GM21515 (cell line): Measurements from ENCODE around the gene CHKB.
"Not testable (repeated sequence)": the region's sequence is repeated elsewhere in the genome, so short reads cannot be mapped to it uniquely, and the experiment has no call there.

ENCODE experiments used
- ATAC-seq: cut with Tn5 transposase; IDR thresholded peaks from one replicate; pipeline ENCODE4 v1.9.1; 2021; ENCODE audit not compliant: unreplicated experiment

CHKB gene, protein sequence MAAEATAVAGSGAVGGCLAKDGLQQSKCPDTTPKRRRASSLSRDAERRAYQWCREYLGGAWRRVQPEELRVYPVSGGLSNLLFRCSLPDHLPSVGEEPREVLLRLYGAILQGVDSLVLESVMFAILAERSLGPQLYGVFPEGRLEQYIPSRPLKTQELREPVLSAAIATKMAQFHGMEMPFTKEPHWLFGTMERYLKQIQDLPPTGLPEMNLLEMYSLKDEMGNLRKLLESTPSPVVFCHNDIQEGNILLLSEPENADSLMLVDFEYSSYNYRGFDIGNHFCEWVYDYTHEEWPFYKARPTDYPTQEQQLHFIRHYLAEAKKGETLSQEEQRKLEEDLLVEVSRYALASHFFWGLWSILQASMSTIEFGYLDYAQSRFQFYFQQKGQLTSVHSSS

DNA sequence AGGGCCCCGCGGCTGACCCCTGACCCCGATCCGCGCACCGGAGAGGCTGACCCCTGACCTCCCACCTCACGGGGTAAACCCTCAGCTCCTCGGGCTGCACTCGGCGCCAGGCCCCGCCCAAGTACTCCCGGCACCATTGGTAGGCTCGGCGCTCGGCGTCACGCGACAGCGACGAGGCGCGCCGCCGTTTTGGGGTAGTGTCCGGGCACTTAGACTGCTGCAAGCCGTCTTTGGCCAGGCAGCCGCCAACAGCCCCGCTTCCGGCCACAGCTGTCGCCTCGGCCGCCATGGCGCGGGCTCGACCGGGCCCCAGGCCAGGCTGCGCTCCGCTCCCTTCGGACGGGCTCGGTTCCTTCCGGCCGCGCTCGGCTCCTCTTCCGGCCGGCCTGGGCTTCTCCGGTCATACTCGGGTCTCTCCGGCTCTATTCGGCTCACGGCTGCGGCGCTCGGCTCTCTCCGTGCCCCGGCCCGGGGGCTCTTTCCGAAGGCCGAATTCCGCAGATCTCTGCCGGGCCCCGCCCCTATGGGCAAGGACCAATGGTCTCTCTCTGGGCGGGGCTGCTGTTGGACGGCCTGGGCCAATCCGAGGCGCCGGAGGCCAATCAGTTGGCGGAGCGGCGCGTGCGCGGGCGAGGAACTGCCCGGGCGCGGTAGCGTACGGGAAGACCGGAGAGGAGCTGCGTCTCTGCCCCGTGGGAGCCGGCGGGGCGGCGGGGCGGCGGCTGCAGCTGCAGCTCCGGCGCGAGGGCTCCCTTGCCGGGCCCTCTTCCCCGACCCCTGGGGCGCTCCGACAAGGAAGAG is at the start of gene CHKB:
Gene CHKB, minus strand, starts transcription at position 357 of the 801 bp plus-strand sequence. Its CDS starts 68 bp downstream, at position 289.
- ATAC-seq = peak; percentile 88

DNA sequence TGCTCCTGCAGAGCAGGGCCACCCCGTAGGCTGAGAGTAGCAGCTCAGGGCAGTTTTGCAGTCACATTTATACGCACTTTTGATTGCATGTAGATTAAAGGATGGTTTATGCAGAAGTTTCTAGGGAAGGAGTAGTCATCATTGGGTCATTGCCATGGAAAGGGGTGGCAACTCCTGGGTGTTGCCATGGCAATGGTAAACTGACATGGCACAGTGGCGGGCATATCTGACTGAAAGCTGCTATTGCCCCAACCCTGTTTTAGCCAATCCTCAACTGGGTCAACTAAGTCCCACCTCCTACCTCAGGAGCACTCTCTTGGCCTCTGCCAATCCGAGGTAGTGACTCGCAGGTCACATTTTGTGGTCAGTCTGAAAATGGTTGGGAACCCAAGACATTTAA is 47.7 kb upstream of the CHKB start:
- ATAC-seq = no peak

DNA sequence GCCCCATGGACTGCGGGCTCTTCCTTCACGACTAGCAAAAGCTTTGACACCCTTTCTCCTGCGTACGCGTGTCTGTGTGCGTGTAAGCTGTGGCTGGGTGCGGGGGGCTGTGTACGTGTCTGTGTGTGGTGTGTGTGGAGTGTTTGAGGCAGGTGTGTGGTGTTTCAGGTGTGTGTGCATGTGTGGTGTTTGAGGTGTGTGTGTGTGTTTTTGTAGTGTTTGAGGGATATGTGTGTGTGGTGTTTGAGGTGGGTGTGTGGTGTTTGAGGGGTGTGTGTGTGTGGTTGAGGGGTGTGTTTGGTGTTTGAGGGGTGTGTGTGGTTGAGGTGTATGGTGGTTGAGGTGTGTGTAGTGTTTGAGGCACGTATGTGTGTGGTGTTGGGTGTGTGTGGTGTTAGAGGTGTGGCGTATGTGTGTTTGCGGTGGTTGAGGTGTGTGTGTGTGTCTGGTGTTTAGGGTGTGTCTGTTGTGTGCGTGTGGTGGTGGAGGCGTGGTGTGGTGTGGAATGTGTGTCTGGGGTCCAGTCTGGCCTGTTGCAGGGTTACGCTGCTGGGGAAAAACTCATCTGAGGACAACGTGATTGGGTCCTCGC is 46.0 kb upstream of the CHKB start:
- ATAC-seq = no peak

DNA sequence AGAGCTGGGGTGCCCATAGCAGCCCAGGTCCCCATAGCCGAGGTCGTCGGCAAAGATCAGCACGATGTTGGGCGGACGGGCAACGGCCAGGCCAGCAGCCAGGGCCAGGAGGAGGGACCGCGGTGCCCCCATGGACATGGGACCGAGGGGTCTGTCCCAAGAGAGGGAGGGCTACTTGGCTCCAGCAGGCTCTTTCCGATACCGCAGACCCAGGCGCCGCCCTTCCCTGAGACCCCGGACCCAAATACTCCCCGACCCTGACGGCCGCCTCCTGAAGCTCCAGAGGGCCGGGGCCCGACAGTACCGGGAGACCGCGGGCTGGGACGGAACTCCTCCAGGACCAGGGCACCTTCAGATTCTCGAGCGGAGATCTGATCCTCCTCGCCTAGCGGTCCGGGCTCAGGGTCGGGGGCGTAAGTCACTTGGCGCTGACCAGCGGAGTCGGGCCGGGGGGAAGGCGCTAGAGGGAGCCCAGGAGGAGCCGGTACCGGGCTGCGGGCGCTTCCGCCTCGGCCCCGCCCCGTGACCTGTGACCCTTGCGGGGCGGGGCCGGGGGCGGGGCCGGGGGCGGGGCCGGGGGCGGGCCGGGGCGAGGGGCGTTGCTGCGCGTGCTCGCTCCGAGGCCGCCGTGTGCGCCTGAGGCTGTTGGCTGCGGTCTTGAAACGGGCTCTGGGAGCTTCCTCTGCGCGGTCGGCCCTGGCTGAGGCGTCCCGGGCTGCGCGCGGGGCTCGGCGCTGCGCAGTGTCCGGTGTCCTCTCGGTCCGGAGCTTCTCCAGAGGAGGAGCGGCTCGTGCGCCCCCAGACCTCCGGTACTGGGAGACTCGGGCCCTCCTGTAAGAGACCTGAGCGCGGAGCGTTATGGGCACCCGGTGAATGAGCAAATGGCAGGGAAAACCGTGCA is 45.2 kb upstream of the CHKB start, which contains the start of gene ARSA:
Gene ARSA, minus strand, starts transcription at position 511 of the 901 bp plus-strand sequence. Its CDS starts 373 bp downstream, at position 138.
- ATAC-seq = peak; percentile 69

DNA sequence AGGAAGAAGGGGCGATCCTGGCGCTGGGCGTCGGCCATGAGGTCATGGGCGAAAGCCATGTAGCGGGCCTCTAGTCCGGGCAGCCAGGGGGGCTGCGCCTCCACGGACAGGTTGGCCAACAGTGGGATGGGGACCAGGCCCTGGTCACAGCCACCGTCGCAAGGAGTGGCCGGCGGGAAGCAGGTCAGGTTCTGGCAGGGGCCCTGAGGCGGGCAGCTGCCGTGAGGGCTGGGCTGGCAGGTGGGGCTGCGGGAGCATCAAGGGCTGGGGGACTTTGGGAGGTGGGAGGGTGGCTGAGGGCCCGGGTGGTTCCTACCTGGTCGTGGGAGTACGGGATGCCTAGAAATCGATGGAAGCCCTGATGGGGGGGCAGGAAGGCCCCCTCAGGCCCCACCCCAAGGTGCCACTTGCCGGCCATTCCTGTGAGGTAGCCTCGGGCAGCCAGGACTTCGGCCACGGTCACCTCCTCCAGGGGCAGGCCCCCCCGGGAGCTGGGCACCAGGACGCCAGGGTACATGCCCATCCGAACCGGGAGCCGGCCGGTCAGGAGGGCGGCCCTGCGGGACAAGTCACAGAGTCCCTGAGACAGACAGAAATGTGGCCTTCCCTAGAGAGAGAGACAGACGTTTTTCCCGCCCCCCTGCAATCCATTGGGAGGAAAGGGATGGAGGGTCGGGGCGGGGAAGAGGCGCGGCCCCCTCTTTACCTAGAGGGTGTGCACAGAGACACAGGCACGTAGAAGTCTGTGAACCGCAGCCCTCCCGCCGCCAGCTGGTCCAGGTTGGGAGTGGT is 44.4 kb upstream of the CHKB start:
- no peak for ATAC-seq

DNA sequence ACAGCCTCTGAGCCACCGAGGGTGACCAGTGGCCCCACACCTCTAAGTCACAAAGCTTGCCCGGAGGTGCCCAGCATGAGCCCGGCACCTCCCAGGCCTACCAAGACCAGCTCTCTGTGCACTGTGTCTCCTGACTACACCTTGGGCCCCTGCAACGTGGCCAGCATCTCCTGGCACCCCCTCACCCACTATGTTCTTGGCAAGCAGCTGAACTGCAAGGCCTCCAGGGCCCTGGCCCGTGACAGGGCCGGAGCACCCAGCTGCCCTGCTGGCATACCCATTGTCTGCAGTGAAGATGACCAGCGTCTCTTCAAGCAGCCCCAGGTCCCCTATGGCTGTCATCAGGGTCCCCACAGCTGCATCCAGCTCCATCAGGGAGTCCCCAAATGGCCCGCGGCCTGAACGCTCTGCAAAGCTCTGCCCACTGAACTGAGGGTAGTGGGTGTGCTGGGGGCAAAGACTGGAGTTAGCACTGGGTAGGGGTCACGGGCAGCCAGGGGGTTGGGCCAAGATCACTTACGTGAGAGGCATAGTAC is 43.7 kb upstream of the CHKB start:
- ATAC-seq = no peak

DNA sequence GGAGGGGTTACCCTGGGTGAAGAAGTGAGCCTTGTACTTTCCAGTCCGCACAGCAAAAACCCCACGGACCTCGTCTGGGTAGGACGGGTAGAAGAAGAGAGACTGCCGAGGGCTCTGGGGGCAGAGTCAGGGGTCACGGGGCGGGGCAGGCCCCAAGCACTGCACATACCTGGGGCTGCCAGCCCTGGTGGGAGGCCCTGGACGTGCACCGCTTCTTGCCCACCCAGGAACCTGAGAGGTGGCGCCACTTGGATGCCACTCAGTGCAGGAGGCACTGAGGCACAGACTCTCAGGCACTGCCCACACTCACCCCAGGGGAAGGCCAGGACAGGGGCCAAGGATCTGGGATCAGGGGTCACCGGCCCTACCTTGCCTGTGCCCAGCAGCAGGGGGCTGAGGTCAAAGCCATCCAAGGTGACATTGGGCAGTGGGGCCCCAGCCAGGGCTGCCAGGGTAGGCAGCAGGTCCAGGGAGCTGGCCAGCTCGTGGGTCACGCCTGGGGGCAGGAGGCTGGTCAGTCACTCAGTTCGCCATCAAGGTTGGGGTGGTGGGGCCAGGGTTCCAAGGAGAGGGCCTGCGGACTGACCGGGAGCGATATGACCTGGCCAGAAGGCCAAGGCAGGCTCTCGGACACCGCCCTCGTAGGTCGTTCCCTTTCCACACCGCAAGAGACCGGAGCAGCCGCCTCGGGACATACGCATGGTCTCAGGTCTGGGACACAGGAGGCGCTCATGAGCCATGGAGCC is 43.1 kb upstream of the CHKB start:
- no peak for ATAC-seq

DNA sequence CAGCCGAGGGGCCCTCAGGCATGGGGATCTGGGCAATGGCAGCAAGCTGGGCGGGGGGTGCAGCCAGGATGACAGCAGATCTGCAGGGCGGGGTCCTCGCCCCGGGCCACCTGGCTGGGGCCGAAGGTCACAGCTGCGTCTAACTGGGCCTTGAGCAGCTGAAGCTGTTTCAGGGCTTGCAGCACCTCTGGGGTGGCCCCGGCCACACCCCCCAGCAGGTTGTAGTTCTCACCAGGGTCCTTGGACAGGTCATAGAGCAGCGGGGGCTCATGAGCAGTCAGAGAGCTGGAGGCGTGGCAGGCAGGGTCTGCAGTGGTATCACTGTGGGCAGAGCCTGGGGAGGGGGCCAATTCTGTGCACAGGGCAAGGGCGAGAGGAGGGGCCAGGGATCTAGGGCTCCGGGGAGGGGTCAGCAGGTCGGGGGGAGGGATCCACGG is 42.5 kb upstream of the CHKB start:
- no peak for ATAC-seq

DNA sequence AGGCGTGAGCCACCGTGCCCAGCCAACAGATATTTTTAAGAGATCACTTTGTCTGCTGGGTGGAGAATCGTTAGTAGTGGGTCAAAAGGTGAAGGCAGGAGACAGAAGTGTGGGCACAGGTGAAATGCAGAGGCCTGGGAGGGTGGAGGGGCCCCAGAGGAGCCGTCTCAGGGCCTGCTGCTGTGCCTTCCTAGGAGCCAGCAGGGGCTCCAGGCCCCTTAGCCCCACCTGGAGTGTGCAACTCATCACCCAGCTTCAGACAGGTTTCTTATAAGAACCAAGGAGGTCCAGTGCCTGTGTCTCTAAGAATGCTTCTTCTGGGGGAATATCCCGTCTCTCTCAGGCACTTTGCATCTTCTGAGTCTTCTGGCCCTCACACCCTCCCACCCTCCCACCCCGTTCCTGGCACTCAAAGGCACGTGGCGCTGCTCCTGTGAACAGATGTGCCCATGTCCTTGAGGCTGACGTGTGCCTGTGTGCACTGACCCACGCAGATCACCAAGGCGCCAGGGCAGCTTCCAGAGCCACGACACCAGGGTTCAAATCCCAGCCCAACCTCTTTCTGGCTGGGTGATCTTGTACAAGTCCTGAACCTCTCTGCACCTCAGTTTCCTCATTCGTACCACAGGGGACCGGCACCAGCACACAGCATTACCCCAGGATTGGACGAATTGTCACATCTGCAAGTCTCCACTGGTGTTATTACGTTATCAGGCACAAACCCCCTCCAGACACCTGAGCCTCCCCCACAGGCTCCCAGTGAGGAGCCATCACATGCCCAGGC is 41.9 kb upstream of the CHKB start:
- no peak for ATAC-seq

DNA sequence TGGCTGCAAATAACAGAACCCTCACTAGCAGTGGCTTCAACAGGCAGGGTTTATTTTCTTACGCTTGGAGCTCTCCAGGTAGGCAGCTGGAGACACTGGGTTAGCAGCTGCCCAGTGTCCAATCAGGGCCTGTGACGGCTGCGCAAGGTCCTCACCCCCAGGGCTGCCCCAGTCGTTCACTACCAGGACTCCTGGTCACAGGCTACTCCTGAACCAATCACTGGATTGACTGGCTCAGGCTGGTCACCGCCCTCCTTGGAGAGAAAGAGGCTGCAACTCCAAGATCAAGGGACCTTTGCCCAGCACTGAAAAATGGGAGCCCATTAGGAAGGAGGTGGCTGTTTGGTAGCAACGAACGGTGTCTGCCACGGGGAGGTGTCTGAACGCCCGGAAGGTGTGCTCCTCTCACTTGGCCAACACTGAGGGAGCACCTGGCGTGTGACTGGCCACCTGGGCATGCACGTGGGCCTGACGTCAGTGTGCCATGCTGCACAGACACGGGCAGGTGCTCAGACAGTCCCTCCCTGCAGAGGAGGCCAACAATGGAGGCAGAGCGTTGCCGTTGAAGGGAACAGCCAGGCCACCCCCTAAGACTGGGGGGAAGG is 40.2 kb upstream of the CHKB start:
- no peak for ATAC-seq

DNA sequence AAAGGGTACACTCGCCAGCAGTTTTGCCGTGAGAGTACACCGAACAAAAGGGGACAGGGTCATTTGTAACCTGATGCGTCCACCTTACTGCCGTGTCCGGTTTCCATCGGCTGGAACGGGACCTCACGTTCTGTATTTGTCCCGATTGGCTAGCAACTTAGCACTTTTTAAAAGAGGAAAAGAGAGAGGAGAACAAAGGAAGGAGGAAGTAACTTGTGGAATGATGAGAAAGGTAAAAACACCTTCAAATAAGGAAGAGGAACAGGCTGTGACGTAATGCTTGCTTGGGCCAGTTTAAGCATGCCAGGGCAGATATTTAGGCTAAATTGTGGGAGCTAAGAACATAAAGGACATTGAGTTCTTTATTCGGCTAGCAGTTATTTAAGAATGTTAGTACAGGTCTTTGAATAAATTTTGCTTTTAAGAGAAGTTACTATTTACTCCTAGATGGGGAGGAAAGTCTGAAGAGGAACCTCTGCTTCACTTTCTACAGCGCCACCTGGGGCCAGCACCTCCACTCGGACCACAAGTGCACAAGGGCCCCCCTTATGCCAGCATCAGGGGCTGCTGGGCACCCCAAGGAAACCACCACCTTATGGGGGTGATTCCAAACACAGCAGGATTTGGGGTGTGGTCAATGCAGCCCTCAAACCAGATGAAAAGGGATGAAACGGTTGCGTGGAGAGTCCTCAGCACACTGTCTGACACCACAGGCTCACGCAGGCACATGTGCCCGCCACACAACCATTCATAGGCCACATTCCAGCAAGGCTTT is 39.5 kb upstream of the CHKB start:
- no peak for ATAC-seq

DNA sequence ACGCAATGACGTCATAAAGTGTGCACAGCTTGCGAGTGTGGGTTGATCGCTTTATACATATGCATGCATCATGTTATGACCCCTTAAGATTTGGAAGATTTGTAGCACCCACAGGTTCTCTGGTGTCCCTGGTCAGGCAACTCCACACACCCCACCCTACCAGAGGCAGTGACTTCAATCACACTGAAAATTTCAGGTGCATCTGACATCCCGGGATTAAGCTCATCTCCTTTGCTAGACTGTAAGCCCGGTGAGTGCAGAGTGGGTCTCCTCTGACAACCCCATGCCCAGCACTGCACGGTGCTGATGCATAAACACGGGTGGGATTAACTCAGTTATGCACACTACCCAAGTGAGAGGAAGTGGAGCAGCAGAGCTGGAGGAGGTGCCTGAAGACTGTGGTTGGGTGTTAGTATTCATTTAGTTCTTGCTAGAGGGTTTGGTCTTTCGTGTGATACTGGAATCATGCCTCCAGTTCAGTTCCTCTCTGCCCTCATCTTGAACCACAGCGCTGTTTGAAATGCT is 38.8 kb upstream of the CHKB start:
- peak; percentile 32 for ATAC-seq

DNA sequence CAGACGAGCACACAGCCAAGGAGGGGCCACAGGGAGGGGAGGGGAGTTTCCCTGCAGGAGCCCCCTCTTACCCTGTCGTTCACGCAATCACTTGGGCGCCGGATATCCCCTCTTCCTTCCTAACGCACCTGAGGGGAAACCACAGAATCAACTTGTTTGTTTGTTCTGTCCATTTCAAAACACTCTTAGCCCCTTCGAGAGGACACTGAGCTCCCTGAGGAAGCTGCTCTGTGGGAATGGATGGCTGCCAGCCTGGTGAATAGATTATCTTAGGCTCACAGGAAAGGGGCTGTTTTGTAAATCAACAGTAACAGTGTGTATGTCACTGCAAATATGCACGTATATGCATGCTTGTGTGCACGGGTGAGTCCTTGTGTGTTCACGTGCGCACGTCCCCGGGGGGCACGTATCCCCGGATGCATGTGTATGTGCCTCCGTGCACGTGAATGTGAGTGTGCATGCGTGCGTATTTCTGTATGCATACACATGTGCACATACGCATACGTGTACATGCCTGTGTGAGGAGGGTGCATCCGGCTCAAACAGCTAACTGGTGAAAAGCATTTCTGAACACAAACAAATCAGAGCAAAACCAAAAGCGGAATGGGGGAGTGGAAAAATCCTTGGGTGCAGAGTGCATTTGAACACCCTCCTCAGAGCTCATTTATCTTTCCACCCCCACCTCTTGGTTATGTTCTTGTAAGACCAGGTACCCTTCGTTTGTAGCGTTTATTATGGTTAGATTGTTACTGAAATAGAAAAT is 38.1 kb upstream of the CHKB start:
- peak; percentile 62 for ATAC-seq

DNA sequence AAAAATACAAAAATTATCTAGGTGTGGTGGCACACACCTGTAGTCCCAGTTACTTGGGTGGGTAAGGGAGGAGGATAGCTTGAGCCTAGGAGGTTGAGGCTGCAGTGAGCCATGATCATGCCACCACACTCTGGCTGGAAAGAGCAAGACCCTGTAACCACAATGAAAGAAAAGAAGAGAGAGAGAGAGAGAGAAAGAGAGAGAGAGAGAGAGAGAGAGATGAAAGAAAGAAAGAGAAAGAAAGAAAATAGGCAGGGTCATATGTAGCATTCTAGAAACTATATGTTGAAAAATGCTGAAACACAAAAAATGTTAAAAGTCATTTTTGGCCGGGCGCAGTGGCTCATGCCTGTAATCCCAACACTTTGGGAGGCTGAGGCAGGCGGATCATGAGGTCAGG is 31.6 kb upstream of the CHKB start:
- not testable (repeated sequence) for ATAC-seq

DNA sequence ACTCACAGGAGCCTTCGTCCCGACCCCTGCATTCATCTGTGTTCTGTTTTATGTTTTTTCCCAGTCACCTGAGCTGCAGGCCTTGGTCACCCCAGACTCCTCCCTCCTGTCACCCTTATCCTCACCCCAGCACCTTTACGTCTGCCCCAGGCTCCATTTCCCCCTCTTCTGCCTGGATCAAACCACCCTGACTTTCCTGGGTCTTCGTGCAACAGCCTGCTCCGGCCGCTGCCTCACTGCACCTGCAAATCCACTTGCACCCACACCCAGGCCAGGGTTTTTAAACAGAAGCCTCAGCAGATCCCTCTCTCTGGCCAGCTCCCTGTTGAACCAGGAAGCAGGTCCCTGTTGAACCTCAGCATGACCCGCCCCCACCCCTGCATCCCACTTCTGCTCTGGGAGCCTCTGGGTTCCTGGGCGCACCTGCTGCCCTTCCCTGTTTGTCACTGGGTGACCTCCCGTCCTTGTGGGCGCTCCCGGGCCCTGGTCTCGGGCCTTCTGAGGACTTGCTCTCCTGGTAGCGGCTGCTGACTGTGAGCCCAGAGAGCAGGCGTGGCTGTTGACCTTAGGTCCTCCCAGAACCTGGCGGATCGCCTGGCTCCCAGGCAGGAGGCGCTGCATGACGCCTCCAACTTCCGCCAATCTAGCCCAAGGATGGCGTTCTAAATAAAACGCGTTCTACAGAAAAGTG is 30.8 kb upstream of the CHKB start:
- ATAC-seq = no peak
